ENCODE measurements around the gene PHACTR3. TPM values are rescaled to one million over a fixed set of nuclear protein-coding genes. Genes with fewer than 3 reads are reported as not detected.
"Not testable (repeated sequence)": the region's sequence is repeated elsewhere in the genome, so short reads cannot be mapped to it uniquely, and the experiment has no call there.

Gene PHACTR3
- total RNA-seq, 4 donors from 2014 or later, result 0.54 to 0.81 (median 0.59) TPM; not detected in 1

GRCh38 chr20:59888050-59888449 is 283.7 kb downstream of the PHACTR3 start:
- ATAC-seq, result no peak
- TF ChIP-seq POLR2A (IDR thresholded peaks at IDR 0.05) (no peak), POLR2AphosphoS5 (IDR thresholded peaks at IDR 0.05) (no peak), EP300 (IDR thresholded peaks at IDR 0.05) (no peak)
- TF ChIP-seq, protein P1, sequence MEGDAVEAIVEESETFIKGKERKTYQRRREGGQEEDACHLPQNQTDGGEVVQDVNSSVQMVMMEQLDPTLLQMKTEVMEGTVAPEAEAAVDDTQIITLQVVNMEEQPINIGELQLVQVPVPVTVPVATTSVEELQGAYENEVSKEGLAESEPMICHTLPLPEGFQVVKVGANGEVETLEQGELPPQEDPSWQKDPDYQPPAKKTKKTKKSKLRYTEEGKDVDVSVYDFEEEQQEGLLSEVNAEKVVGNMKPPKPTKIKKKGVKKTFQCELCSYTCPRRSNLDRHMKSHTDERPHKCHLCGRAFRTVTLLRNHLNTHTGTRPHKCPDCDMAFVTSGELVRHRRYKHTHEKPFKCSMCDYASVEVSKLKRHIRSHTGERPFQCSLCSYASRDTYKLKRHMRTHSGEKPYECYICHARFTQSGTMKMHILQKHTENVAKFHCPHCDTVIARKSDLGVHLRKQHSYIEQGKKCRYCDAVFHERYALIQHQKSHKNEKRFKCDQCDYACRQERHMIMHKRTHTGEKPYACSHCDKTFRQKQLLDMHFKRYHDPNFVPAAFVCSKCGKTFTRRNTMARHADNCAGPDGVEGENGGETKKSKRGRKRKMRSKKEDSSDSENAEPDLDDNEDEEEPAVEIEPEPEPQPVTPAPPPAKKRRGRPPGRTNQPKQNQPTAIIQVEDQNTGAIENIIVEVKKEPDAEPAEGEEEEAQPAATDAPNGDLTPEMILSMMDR (IDR thresholded peaks at IDR 0.05), result no peak
- no peaks in the 10 kb centered on the region for H3K9me3 ChIP-seq
- no peak overlapping the region for H3K27ac ChIP-seq
- H3K27me3 ChIP-seq, result no peaks in the 10 kb centered on the region
- H3K4me3 ChIP-seq, result no peak overlapping the region
- H3K4me1 ChIP-seq, result no peaks in the 10 kb centered on the region
- H3K36me3 ChIP-seq, result no peaks in the 10 kb centered on the region
- 96 to 100% methylated on average over 1 of the region's 1 CpG for WGBS, 2 donors (ENCODE audit: low coverage in 1 of 2)

DNA sequence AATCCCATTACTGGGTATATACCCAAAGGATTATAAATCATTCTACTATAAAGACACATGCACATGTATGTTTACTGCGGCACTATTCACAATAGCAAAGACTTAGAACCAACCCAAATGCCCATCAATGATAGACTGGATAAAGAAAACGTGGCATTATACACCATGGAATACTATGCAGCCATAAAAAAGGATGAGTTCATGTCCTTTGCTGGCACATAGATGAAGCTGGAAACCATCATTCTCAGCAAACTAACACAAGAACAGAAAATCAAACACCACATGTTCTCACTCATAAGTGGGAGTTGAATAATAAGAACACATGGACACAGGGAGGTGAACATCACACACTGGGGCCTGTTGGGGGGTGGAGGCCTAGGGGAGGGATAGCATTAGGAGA is 285.7 kb downstream of the PHACTR3 start:
- H3K4me1 ChIP-seq, ATAC-seq: not testable (repeated sequence)
- 86 to 95% methylated on average over 2 of the region's 2 CpGs for WGBS, 2 donors (ENCODE audit: low coverage in 1 of 2)

GRCh38 chr20:59891581-59891980 is 287.2 kb downstream of the PHACTR3 start:
- no peaks in the 10 kb centered on the region for H3K27me3 ChIP-seq
- no peaks in the 10 kb centered on the region for H3K4me1 ChIP-seq
- no peak overlapping the region for H3K4me3 ChIP-seq
- no peaks in the 10 kb centered on the region for H3K9me3 ChIP-seq
- no peaks in the 10 kb centered on the region for H3K36me3 ChIP-seq
- TF ChIP-seq, protein P1 (IDR thresholded peaks at IDR 0.05), result no peak
- TF ChIP-seq POLR2A (IDR thresholded peaks at IDR 0.05), result no peak
- no peak for TF ChIP-seq EP300 (IDR thresholded peaks at IDR 0.05)
- no peak for TF ChIP-seq POLR2AphosphoS5 (IDR thresholded peaks at IDR 0.05)
- 73 to 81% methylated on average over 1 of the region's 1 CpG for WGBS, 2 donors (ENCODE audit: low coverage in 1 of 2)
- no peak overlapping the region for H3K27ac ChIP-seq
- no peak for ATAC-seq

More for the DNA sequence above, 285.7 kb downstream of the PHACTR3 start:
- H3K36me3 ChIP-seq, H3K9me3 ChIP-seq, H3K27ac ChIP-seq, H3K4me3 ChIP-seq, H3K27me3 ChIP-seq: not testable (repeated sequence)

GRCh38 chr20:59895908-59896307 is 291.6 kb downstream of the PHACTR3 start:
- no peak for ATAC-seq
- no peaks in the 10 kb centered on the region for H3K9me3 ChIP-seq
- no peak for TF ChIP-seq POLR2AphosphoS5 (IDR thresholded peaks at IDR 0.05)
- TF ChIP-seq EP300 (IDR thresholded peaks at IDR 0.05), result no peak
- no peak for TF ChIP-seq POLR2A (IDR thresholded peaks at IDR 0.05)
- TF ChIP-seq, protein P1 (IDR thresholded peaks at IDR 0.05), result no peak
- H3K4me1 ChIP-seq, result no peaks in the 10 kb centered on the region
- no peaks in the 10 kb centered on the region for H3K36me3 ChIP-seq
- 42 to 100% methylated on average over 1 of the region's 1 CpG for WGBS, 2 donors (ENCODE audit: low coverage in 1 of 2)
- H3K4me3 ChIP-seq, result no peak overlapping the region
- H3K27me3 ChIP-seq, result no peaks in the 10 kb centered on the region
- no peak overlapping the region for H3K27ac ChIP-seq

Small RNA genes lying within 50 kb of the gene (small RNA-seq; reads per million reads assigned to genes)
- gene RNU7-141P, result 0 reads per million in 4 donors

Measured in gastroesophageal sphincter (tissue), 4 donors.